Measurements from ENCODE around the gene OTOP3. TPM values are rescaled to one million over a fixed set of nuclear protein-coding genes. Genes with fewer than 3 reads are reported as not detected.
A peak's percentile ranks its signal among the peaks of the same experiment; 100 is the strongest.
"Not testable (repeated sequence)": the region's sequence is repeated elsewhere in the genome, so short reads cannot be mapped to it uniquely, and the experiment has no call there.

Gene OTOP3
- total RNA-seq, 2 donors from 2014 or later: 1.4 to 2.4 TPM

GRCh38 chr17:74954665-74955421 is 19.1 kb downstream of the OTOP3 start:
- intact Hi-C loops (cut with DNase I, micrococcal nuclease): no loop called here
- ATAC-seq: no peak

GRCh38 chr17:74956093-74956492 is 20.4 kb downstream of the OTOP3 start:
- DNase-seq (no peak), ATAC-seq (no peak)
- intact Hi-C loops (cut with DNase I, micrococcal nuclease): no loop called here

More at GRCh38 chr17:74954665-74955421, 19.1 kb downstream of the OTOP3 start:
- no peak for DNase-seq

GRCh38 chr17:74957935-74958740 is 22.4 kb downstream of the OTOP3 start:
- intact Hi-C loops (cut with DNase I, micrococcal nuclease): no loop called here
- ATAC-seq (no peak), DNase-seq (peak in 1 of 2 donors; percentile 84)

GRCh38 chr17:74959826-74960515 is 24.3 kb downstream of the OTOP3 start:
- peak; percentile 44 for ATAC-seq
- DNase-seq: no peak
- intact Hi-C loops (cut with DNase I, micrococcal nuclease): no loop called here

GRCh38 chr17:74960570-74961342 is 25.1 kb downstream of the OTOP3 start:
- DNase-seq: peak in 1 of 2 donors; percentile 78
- ATAC-seq: peak; percentile 71
- intact Hi-C loops (cut with DNase I, micrococcal nuclease): no loop called here

- intact Hi-C loops (cut with DNase I, micrococcal nuclease): no loop called here
- ATAC-seq (peak; percentile 76), DNase-seq (peak; percentile 82 to 93)
Measured at GRCh38 chr17:74961657-74962350, 26.1 kb downstream of the OTOP3 start.

GRCh38 chr17:74962622-74963394 is 27.1 kb downstream of the OTOP3 start:
- ATAC-seq: no peak
- intact Hi-C loops (cut with DNase I, micrococcal nuclease): no loop called here

GRCh38 chr17:74963656-74964055 is 28.0 kb downstream of the OTOP3 start:
- ATAC-seq (no peak), DNase-seq (no peak)
- intact Hi-C loops (cut with DNase I, micrococcal nuclease): no loop called here

More at GRCh38 chr17:74962622-74963394, 27.1 kb downstream of the OTOP3 start:
- no peak for DNase-seq

GRCh38 chr17:74964246-74964761 is 28.6 kb downstream of the OTOP3 start:
- no peak for ATAC-seq
- intact Hi-C loops (cut with DNase I, micrococcal nuclease): no loop called here
- no peak for DNase-seq

- intact Hi-C loops (cut with DNase I, micrococcal nuclease): no loop called here
- no peak for DNase-seq
- ATAC-seq: no peak
Measured at GRCh38 chr17:74964988-74965622, 29.4 kb downstream of the OTOP3 start.

- intact Hi-C loops (cut with DNase I, micrococcal nuclease): no loop called here
- ATAC-seq: peak; percentile 51
- DNase-seq: peak in 1 of 2 donors; percentile 57
Measured at GRCh38 chr17:74968361-74968780, 32.7 kb downstream of the OTOP3 start.

GRCh38 chr17:74969501-74969900 is 33.8 kb downstream of the OTOP3 start:
- intact Hi-C loops (cut with DNase I, micrococcal nuclease); ATAC-seq; DNase-seq: not testable (repeated sequence)

GRCh38 chr17:74970395-74970794 is 34.7 kb downstream of the OTOP3 start:
- intact Hi-C loops (cut with DNase I, micrococcal nuclease): no loop called here
- DNase-seq (no peak), ATAC-seq (no peak)

- DNase-seq (no peak), ATAC-seq (no peak)
- intact Hi-C loops (cut with DNase I, micrococcal nuclease): no loop called here
Measured at GRCh38 chr17:74971069-74971841, 35.6 kb downstream of the OTOP3 start.

GRCh38 chr17:74971842-74972106 is 36.1 kb downstream of the OTOP3 start:
- no peak for DNase-seq
- ATAC-seq: no peak
- intact Hi-C loops (cut with DNase I, micrococcal nuclease): no loop called here

Data from left colon (tissue), 2 donors.